HG02970 (cell line): ENCODE measurements around the gene RAP1A.

Source experiments
- ATAC-seq: cut with Tn5 transposase; IDR thresholded peaks from one replicate; pipeline ENCODE4 v1.9.1; 2021; ENCODE audit warnings: mild to moderate bottlenecking, moderate library complexity, moderate number of reproducible peaks; ENCODE audit not compliant: unreplicated experiment, low FRiP score

The RAP1A gene

DNA sequence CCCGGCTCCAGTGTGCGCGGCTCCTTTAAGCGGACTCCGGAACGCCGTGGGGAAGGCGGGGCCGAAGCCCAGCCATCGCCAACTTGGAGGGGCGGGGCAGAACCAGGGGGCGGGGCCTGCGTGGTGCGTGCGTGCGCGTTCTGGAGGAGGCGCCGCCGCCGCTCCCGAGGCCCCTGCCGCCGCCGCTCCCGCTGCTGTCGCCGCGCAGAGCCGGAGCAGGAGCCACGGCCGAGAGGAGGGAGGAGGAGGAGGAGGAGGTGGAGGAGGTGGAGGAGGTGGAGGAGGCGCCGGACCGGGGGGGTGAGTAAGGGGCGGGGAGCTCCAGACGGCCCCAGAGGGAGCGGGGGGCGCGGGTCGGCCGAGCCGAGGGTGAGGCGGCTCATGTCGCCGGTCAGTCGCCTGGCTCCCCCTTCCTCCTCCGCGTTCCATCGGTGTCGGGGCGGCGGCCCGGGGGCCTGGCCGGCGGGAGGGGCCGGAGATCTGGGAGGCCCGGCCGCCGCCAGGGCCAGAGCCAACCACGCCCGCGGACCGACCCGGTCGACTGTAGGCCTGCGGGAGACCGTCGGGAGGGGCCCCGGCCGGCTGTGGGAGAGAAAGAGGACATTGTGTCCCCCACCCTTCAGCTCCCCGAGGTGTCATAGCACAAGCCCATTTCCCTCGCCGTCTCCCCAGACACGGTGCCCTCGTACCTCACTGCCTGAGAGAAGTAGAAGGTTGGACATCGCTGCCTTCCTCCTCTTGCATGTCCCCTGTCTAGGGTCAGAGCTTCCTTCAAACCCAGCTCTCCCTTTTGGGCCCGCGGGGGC lies at the start of gene RAP1A:
RAP1A (plus strand) TSS at position 155 of the 806 bp plus-strand sequence. CDS start 71,572 bp downstream, outside the sequence.
- ATAC-seq, result no peak

DNA sequence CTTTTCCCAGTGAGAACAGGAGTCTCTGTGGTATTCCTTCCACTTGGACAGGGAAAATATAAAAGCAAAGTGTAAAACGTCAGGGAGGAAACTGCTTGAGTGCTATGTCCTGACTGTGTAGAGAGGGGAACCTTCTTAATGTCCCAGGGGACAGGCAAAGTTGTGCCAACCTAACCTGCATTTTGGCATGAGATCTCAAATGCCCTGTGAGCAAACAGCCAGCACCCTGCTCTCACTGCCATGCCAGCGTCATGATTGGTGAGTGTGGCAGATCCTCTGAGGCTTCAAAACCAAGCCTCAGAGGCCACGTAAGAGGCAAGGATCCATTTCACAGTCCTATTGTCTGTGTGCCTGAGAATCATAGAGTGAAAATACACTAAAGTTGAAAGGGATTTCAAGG lies 49.7 kb upstream of the RAP1A start:
- no peak for ATAC-seq

DNA sequence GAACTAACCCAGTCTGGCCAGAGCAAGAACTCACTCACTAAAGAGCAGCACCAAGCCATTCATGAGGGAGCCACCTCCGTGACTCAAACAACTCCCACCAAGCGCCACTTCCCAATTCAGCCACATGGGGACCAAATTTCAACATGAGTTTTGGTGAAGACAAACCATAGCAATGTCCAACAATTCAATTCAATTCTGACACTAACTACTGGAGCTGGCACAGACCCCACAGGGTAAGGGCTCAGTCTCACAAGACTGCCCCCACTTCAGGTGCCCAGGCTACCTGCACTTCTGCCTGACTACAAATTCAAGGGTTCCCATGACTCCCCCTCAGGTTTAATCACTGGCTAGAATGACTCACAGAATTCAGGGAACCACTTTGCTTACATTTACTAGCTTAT lies 48.8 kb upstream of the RAP1A start:
- no peak for ATAC-seq

DNA sequence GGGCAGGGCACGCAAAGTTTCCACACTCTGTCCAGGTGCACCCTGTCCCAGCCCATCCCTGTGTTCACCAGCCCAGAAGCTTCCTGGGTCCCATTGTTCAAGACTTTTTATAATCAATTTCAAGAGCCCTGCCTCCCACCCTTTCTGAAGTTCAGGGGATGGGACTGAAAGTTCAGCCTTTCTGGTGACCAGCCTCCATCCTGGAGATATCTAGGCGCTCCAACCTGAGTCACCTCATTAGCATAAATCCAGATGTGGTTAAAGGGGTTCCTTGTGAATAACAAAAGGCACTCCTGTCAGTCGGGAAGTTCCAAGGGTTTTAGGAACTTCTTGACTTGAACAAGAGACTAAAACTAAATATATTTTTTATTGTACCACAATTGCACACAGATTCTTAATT lies 48.4 kb upstream of the RAP1A start:
- ATAC-seq, result no peak

DNA sequence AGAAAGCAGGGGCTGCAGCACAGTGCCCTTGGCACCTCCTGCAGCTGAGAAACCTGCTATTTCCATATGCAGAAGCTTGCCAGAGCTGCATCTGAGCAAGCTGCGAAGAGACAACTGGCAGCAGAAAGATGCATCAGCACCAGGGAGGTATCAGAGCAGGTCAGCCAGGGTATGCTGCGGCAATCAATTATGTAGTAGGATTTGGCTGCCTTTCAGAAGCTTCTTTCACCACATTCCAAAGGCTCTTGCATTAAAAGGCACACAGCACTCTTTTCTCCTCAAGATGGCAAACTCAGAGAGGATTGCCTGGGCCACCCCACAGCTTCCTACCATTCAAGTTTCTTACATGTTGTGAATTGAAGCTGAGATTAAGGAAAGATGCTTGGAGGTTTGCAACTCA lies 47.6 kb upstream of the RAP1A start:
- no peak for ATAC-seq

DNA sequence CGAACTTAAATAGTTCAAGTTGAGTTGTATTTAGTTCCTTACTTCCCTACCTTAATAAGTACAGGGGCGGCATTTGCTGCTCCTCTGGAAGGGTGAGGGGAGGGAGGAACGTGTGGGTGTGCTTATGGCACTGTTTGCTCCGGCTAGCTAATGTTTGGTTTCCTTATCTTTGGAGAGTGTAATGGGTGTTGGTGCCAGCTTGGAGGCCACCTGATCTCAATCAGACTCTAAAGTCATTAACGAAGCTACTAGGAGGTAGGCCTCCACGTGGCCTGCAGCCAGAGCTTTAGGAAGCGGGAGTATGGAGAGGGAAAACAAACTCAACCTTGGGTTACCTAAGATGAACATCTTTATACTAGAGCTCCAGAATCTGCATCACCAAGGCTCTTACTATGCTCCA lies 43.0 kb upstream of the RAP1A start:
- no peak for ATAC-seq

DNA sequence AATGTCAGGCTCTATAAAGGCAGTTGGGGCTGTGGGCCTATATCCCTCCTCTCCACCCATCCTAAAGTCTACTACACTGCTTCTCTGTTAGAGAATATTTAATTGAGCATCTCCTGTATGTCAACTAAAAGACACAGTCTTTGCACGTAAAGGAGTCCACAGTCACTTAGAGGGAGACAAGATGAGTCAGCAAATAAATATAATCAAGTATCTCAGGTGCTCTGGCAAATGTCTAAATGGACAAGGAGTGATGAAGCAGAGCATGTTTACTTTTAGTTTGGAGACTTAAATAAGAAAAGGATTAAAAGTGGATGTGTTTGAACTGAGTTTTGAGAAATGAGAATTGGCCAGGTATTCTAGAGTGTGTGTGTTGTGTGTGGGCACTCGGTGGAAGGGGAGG lies 41.8 kb upstream of the RAP1A start:
- no peak for ATAC-seq

DNA sequence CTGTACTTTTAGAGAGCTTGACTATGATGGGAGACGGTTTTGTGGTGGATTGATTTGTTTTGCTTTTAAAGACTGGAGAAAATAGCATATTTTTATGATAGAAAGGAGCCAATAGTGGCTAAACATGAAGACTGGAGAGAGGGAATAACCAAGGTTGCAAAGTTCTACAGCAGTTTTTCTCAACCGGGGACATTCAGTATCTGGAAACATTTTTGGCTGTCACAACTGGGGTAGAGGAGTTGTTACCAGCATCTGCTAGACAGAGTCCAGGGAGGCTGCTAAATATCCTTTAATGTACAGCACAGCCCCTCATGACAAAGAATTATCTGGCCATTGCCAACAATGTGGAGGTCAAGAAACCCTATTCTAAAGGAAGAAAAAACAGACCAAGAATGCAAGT lies 38.4 kb upstream of the RAP1A start:
- ATAC-seq, result no peak

DNA sequence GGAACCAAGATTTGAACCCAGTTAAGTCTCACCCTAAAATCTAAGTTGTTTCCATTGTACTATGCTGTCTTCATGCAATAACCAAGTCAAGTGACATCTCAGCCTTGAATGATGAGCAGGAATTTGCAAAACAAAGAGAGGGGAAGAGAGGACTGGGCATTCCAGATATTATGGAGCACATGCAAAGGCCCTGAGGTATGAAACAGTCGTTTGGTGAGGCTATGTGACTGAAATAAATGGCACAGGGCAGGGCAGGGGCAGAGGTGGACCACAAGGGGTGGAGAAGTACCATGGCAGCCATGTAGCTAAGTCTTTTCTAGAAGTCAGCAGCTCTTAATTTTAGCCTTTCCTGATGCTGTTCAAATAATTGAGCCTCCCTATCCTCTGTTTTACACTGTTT lies 37.6 kb upstream of the RAP1A start:
- no peak for ATAC-seq

DNA sequence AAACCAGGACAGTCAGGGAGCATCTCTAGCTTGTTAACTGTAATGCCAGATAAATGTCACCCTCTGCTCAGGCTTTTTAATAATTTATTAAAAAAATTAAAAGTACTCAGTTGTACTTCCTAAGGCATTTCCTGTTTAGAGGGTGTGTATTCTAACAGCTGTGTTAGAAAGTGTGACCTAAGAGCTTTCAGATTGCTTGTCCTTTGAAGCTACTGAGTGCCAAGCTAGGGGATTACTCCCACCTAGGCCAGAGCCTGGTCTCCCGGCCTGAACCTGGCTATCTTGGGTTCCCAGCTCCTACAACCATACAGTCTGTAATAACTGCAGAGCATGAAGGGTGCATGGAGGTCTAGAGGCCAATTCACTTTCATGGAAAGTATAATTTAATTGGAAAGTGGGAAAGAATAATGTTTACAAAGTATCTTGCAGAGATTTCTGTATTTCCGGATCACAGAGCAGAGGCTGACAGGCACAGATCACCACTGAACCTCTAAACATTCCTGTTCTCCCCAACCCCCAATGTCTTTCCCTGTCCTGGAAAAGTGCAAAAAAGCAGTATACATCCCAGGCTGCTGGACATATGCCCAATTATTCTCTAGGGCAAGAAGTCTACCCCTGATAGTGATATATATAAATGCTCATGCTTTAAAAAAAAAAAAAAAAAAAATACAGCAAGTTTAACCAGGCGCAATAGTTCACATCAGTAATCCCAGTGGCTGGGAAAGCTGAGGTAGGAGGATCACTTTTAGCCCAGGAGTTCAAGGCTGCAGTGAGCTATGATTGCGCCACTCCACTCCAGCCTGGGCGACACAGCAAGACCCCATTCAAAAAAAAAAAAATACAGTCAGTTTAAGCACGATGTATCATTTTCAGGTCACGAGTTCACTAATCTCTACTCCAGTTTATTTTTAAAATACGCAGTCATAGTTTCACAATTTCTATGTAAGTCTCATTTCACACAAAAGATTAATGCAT lies 36.7 kb upstream of the RAP1A start:
- ATAC-seq, result no peak

DNA sequence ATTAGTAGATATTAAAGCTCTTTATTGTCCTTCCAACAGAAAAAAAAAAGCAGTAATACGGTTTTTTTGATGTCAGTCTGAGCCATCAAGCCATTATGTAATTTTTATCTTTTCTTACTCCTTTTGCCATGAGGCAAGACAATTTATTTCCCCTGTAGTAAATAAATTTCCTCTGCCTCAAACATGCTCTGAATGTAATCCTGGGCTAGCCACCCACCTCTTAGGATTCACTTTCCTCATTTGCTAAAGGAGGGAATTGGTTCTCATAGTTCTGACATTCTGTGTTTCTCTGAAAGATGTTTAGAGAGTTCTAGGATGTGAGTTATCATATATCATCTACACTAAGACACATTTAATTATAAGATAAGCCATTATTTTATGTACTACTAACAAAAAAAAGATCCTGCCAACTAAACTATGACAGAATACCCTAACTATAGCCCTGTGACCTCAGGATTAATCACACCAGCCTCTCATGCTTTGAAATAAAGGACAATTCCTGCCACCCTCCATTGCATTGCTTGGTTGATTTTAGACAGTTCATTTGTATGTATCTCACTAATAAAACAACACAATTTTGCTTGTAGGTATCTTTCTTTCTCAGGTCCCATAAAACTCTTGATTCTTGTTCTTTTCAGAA lies 34.0 kb upstream of the RAP1A start:
- ATAC-seq, result no peak

DNA sequence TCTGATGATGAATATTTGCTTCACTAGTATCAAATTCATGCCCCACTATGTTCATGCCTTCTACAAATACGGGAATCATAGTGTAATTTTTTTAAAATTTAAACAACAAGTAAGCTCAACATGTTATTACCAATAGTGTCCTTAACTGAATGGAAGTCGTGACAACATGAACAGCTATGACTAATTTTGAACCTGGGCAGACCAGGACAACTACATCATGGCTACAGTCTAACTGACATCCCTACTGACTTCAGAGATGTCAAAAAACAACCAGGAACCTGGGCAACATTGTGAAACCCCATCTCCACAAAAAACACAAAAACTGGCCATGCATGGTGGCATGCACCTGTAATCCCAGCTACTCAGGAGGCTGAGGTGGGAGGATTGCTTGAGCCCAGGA lies 33.5 kb upstream of the RAP1A start:
- no peak for ATAC-seq

DNA sequence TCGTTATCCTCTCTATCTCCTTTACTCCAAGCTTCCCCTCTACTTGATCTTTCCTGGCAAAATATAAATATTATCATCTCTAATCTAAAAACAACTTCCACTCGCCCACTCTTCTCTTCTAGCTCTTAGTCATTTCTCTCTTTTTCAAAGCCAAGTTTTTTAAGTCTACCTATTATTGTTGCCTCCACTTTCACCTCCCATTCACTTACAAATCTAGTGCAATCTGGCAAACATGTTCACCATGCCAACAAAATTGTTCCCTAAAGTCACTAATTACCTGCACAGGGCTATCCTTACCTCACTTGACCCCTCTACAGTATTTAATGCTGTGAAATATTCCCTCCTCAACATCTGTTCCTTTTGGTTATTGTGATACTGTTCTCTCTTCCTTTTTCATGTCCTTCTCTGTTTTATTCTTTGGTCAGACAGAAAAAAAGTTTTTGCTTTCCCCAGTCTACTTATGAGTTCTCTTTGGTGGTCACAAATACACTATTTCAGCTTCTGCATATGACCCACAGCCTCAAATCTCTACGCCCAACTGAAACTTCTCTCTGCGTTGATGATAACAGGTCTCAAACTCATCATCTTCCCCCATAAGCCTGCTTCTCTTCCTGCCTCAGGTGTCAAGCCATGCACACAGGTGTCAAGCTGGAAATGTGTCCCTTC lies 31.9 kb upstream of the RAP1A start:
- ATAC-seq, result no peak

DNA sequence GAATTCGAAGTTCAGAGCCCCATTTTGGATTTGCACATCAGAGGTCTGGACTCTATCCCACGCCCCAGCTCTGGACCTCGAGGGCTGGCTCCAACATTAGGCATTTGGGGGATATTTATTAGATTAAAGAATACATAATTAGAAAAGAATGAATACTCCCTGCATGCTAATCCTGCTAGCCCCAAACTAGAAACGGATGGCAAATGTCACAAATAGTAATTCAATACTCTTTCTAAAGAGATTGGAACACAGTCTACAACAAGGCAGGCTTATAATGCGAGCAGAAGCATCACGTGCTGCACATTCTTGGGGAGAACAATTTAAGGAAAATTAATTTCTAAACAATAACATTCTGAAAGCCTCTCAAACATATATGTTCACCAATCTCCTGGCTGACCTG lies 27.7 kb upstream of the RAP1A start:
- no peak for ATAC-seq

DNA sequence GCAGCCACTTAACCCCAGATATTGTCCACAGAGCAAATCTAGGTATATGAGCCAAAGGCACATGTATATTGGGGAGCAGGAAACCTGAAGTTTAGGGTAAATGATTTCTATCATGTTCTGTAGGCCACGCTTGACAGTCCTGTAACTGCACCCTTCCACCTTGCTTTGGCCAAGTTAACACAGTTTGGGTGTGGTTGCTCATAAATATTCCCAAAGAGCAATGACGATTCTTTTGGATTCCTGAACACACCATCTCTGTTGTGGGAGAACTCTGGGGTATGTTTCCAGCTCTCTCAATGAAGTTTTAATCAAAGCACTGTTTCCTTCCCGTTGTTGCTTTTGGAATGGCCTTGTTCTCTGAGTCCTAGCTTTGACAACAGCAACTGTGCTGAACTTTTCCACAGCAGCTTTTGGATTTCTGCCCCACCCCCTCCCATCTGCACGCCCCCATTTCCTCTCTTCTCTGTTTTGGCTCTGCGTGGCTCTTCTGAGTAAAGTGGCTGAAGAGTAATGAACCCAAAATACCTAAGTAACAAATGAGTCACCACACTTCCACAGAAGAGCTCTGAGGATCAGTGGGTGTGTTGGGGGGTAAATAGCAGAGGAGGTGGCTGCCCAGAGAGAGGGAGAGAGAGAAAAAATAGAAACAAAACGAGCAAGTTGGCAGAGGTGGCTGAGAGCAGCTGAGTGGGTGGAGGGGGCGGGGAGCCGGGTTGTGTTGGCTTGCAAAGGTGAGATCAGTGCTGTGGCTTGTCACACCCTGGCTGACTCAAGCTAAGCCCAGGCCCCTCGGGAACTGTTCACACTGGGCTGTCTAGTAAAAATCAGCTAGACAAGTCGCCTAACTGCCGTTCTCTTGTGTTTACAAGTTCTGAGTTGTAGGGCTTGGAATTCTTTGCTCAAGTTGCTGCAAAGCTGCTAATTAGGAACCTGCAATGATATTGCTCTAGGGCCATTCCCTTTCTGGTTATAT lies 26.9 kb upstream of the RAP1A start:
- peak; percentile 79 for ATAC-seq

DNA sequence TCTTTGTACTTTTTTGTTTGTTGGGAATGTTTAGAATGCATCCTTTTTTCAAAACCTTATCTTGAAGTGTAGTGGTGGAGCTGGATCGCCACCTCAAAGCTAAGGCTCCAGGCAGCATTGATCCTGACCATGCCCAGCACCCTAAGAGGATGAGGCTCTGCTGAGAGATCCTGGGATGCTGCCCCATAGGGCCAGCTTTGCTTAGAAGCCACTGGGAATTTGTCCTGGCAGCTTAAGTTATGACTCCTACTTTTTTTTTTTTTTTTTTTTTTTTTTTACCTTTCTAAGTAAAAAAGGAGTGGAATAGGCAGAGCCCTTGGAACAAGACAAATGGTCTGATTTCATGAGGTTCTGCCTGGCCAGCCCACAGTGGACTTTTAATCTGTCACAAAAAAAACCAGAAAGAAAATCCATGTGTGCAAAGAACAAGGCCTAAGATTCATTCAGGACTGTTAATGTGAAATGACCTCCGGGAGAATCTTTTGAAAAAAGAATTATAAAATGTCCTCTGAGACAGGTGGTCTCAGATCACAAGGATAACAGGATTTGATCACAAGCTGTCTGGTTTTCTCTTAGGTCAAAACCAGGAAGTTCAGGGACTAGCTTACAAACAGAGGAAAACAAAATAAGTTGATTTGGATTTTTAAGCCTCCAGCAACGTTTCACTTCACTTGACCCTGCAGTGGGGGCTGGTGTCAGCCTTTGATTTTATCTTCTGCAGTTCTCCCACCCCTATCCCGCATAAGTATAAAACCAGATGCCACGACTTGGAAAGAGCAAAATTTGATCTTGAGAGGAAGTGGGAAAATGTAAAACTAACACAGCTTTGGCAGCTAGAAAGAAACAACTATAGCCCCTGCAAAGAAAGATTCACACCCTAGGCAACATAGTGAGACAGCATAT lies 25.9 kb upstream of the RAP1A start:
- peak; percentile 9 for ATAC-seq

DNA sequence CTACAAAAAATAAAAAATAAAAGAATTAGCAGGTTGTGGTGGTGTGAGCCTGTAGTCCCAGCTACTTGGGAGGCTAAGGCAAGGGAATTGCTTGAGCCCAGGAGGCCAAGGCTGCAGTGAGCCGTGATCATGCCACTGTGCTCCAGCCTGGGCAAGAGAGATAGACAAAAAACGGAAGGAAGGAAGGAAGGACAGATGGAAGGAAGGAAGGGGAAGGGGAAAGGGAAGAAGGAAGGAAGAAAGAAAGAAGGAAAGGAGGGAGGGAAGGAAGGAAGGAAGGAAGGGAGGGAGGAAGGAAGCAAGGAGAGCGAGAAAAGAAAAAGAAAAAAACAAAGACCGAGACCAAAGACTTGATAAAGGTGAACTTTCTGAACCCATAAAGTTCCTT lies 25.3 kb upstream of the RAP1A start:
- ATAC-seq, result no peak

DNA sequence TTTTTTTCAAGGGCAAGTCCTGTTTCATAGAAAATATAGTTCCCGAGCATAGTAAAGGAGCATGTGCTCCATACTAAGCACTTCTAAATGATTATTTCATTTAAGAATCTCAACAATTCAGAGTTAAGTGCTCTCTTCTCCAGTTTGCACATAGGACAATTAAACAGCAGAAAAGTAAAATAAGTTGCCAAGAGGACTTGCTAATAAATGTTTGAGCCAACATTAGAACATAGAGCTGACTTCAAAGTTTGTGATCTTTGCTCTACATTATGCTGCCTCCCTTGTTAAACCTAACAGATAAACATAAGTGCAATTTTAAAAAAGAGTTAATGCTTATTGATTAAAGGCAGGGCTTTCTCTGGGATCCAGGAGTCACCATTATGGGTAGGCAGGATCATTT lies 23.8 kb upstream of the RAP1A start:
- ATAC-seq, result no peak
